Eye (tissue), 1 donor: Measurements from ENCODE around the gene TXN2.
"Not testable (repeated sequence)": the region's sequence is repeated elsewhere in the genome, so short reads cannot be mapped to it uniquely, and the experiment has no call there.

Source experiments
- DNase-seq: peaks from one replicate; pipeline ENCODE4 v3.0.0-alpha.2; 2015

Gene TXN2

DNA sequence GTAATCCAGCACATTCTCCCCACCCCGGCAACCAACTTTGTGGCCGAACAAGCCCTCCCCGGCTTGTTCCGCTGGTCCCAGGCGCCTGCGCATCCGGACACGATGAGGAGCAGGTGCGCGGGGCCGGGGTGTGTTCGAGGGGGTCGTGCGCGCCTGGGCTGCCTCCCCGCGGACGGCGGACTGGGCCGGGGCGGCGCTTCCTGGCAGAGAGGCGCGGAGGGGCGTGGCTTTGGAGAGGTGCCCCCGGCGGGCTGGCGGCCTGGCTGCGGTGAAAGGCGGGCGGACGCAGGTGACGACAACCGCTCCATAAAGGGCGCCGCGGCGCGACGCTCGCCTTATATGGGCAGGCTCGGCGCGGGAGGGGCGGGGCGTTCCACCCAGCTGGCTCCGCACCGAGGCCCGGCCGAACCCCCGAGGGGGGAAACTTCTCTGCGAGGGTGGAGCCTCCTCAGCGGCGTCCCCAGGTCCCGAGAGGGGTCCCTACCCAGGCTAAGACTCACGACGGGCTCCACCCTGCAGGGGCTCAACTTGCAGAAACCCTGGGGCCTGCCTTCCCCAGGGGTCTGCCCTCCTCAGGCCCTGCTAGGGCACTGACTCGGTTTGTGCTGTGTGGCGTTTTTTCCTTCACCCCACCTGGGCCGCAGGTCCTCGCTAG is 26.4 kb downstream of the TXN2 start:
- peak; percentile 92 for DNase-seq

DNA sequence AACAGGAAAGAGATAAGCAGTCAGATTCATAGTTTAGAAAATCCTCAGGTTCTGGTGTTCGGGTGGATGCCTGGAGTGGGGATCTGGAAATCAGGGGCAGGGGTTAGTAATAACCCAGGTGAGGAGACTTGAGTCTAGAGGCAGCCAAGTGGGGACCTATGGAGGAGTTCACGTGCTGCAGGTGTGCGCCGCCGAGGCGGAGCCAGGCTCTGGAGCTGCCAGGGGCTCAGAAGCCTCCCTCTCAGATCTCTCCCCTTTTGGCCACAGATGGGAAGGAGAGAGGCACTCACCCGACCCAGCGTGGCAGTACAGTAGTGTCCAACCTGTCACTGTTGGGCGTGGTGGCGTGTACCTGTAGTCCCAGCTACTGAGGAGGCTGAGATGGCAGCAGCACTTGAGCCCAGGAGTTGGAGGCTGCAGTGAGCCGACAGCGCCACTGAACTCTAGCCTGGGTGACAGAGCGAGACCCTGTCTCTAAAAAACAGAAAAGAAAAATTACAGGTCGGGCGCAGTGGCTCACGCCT is 27.5 kb downstream of the TXN2 start:
- DNase-seq = no peak

DNA sequence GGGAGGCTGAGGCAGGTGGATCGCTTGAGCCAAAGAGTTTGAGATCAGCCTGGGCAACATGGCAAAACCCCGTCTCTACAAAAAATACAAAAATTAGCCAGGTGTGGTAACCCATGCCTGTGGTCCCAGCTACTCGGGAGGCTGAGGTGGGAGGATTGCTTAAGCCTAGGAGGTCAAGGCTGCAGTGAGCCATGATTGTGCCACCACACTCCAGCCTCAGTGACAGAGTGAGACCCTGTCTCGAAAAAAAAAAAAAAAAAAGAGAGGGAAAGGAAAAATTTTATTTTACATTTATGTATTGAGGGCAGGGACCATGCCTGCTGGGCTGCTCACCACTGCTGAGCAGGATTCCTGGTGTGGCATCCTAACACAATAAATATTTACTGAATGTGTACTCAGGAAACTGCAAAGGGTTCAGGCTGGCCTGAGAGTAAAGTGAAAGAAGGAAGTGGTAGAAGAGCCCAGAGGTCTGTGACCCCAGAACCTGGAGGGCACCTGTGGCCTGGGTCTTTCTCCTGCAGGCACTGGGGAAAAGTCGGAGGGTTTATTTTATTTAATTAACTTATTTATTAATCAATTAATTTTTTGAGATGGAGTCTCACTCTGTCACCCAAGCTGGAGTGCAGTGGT is 28.3 kb downstream of the TXN2 start:
- not testable (repeated sequence) for DNase-seq

DNA sequence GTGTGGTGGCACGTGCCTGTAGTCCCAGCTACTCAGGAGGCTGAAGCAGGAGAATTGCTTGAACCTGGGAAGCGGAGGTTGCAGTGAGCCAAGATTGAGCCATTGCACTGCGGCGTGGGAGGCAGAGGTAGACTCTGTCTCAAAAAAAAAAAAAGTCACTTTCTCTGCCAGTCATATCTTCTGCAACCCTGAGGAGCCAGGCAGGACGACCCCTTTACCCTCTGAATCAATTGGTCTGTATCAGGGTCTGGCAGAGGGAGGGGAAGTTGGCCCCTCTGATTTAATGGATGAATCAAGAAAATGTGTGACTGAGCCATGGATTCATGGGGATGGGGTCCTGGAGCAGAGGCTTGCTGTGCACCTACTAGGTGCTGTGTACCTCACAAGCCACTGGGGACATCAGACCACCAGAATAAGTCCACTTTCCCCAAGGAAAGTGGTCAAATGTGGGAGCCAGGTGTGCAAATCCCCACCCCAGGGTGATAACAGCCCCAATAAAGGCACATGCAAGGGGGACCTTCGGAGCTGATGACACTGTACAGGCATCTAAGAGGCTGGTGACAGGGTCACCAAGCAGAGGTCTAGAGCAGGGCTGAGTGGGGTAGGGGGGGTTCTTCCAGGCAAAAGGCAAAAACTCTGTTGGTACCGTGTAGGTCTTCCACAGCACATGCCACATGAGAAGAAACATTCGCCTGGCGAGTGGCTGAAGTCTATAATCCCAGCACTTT is 29.0 kb downstream of the TXN2 start:
- DNase-seq = no peak

DNA sequence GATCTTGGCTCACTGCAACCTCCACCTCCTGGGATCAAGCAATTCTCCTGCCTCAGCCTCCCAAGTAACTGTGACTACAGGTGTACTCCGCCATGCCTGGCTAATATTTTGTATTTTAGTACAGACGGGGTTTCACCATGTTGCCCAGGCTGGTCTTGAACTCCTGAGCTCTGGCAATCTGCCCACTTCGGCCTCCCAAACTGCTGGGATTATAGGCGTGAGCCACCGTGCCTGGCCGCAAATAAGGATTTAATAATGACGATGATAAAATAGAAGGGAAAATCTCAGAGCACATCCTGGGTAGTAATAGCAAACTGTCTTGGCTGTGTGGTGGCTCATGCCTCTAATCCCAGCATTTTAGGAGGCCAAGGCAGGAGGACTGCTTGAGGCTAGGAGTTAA is 30.5 kb downstream of the TXN2 start:
- DNase-seq = not testable (repeated sequence)

DNA sequence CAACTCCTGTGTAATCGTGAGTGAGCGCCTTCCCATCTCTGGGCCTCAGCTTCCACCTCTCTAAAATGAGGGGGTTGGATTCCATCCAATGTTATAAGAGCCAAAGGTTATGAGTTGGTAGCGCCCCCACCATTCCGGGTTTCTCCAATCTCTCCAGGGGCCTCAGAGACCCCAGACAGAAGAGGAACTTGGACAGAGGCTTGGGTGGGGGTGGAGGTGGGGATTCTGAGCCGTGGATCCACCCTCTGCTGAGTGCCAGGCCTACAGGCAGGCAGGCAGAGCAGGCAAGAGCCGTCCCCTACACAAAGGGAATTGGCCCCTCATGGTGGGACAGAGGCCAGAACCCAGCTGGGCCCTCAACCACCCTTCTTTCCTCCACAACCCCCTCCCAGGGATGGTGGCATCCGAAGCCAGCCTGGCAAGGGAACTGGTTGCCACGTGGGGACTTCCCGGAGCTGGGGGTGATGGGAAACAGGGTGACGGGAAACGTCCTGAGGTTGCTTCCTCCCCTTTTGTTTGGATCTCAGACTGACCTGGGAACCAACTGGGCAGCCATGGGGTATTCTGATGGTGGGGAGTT is 31.8 kb downstream of the TXN2 start:
- no peak for DNase-seq

DNA sequence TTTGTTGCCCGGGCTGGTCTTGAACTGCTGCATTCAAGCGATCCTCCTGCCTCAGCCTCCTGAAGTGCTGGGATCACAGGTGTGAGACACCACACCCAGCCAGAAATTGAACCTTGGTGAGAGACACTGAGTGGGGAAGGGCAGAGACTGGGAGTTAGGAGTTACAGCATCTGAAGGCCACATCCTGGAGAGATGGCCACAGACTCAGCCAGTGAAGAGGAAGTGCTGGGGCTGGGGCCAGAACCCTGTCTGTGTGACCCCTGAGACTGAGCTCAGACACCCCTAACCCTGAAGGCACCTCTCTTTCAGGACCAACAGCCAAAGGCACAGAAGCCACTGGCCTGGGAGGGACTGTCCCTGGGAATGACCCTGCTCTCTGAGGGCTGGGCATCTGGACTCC is 33.8 kb downstream of the TXN2 start:
- no peak for DNase-seq

DNA sequence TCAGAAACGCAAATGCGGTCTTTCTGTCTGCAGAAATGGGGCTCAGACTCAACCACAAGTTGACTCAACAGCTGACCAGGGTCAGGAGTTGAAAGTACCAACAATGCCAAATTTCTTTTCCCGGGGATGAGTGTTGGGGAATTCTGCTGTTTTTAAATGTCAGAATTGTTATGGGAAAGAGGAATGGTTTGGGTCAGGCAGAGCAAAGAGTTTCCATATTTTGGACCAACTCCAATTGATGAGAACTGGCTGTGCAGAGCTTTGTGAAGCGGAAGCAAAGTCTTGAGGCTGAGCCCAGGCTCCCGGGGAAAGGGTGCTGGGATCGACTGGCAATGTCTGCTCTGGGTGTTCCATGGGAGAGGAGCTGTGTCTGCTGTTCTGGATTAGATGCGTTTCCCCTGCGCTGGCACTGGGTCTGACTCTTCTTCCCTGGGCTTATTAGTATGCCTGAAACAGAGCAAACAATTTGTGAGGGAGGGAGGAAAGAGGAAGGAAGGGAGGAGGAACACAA is 36.2 kb downstream of the TXN2 start:
- no peak for DNase-seq

DNA sequence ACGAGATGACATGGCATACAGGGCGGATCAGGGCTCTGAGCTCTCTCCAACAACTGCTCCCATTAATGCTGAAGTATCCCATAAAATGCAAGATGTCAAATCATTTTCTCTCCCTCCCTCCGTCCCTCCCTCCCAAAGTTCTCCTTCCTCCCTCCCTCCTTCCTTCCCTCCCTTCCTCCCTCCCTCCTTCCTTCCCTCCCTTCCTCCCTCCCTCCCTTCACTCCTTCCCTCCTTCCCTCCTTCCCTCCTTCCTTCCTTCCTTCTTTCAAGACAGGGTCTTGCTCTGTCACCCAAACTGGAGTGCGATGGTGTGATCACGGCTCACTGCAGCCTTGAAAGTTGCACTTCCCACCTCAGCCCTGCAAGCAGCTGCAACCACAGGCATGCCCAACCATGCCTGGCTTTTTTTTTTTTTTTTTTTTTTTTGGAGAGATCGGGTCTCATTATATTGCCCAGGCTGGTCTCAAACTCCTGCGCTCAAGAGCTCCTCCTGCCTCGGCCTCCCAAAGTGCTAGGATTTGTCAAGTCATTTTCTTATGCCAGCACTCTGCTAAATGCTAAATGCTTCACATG is 38.2 kb downstream of the TXN2 start:
- no peak for DNase-seq

DNA sequence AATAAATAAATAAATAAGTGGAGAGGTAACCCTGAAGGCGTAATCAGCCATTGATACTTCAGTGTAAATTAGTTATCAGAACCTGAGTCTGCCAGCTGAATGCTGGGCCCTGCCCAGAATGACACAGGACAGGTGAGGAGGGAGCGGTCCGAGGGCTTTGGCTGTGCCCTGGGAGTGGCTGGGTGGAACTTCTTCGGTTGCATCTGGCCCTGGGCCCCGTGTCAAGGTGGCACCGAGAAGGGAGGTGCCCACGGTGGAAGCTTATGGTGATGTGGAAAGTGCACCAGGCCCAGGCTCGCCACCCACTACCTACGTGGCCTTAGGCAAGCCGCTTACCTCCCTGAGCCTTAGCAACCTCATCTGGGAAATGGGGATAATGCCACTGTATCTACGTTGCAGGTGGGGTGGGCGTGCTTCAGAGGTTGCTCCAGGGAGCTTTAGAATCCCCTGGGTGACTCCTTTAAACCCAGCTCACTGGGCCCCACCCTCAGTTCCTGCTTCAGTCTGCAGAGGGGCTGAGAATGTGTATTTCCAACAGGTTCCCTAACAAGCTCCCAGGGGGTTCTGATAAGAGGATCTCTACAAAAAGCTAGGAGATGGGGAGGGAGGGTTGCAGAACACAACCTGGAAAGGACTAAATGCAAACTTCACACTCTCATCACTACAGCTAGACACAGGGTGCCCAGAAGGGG is 38.8 kb downstream of the TXN2 start:
- DNase-seq = no peak

DNA sequence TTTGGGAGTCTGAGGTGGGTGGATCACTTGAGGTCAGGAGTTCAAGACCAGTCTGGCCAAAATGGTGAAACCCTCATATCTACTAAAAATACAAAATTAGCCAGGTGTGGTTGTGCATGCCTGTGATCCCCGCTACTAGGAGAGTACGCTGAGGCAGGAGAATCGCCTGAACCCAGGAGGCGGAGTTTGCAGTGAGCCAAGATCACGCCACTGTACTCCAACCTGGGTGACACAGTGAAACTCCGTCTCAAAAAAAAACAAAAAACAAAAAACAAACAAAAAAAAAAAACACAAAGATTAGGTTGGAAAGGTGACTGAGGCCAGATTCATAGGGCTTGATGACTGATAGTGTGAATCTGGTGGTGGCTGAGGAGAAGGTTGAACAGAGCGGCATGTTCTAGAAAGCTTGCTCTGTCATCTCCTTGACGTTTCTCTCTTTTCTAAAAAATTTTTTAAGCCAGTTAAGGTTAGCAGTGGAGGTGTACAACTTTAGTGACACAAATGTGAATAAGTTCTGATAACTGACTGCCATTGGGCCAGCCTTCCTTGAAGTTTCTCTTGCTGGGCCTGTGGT is 40.9 kb downstream of the TXN2 start:
- DNase-seq = no peak

DNA sequence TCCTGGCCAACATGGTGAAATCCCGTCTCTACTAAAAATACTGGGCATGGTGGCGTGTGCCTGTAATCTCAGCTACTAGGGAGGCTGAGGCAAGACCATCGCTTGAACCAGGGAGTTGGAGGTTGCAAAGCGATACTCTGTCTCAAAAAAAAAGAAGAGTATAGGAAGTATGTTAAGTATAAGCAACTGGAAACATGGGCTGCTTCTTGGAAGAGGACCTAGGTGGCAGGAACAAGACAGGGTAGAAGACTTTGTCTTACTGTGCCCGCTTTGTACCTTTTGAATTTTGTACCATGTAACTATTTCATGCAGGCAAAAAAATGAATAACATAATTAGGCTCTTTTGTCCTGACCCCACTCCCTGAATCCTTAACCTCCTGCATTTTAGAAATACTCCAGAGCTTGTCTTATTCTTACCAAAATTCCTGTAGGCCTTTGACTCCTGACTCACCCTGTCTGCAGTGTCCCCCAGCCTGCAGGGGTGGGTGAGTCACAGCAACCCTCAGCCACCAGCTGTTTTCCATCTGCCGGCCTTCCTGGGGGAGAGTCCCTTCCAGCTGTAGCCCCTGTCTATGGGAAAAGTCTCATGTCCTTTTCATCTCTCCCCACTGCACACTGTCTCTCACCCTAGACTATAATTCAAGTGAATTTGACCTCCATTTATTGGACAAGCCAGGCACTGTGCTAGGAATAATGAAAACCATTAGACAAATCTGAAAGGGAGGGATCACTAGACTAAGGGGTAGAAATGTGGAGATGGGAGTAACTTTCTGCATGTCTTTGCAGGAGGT is 41.8 kb downstream of the TXN2 start:
- DNase-seq = no peak

DNA sequence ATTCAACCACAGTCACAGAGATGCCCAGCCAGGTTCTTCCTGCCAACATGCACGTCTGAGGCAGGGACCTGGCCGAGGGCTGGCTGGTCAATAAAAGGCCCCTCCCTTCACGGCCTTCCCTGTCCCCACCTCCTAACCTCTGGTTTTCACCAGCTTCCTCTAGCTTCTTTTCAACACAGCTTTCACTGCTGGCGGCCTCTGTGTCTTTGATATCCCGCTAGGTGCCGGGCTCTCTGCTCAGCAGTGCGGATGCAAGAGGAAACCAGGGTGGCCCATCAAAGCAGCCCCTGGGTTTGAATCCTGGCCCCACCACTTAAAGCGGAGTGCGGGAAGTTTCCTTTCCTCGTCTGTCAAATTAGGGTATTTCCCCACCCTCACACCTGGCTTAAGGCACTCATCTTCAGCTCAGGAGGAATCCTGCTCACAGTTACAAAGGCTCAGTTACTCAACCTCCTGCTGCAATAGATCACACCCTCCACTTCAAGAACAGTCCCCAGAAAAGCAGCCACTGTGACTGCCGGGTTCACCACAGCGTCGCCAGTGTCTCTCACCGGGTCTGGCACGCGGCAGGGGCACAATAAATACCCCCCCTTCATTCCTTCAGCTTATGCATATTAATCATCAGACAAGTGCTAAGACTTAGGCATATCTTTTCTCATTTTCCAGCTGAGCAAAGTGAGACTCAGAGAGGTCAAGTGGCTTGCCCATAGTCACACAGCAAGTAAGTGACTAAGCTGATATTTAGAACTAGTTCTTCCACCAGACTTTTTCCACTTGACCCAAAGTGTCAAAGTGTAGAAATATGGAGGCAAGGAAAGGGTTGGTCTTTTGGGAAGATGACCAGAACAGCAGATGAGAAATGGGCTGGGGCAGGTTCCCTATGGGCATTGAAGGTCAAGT is 45.7 kb downstream of the TXN2 start:
- DNase-seq = no peak

DNA sequence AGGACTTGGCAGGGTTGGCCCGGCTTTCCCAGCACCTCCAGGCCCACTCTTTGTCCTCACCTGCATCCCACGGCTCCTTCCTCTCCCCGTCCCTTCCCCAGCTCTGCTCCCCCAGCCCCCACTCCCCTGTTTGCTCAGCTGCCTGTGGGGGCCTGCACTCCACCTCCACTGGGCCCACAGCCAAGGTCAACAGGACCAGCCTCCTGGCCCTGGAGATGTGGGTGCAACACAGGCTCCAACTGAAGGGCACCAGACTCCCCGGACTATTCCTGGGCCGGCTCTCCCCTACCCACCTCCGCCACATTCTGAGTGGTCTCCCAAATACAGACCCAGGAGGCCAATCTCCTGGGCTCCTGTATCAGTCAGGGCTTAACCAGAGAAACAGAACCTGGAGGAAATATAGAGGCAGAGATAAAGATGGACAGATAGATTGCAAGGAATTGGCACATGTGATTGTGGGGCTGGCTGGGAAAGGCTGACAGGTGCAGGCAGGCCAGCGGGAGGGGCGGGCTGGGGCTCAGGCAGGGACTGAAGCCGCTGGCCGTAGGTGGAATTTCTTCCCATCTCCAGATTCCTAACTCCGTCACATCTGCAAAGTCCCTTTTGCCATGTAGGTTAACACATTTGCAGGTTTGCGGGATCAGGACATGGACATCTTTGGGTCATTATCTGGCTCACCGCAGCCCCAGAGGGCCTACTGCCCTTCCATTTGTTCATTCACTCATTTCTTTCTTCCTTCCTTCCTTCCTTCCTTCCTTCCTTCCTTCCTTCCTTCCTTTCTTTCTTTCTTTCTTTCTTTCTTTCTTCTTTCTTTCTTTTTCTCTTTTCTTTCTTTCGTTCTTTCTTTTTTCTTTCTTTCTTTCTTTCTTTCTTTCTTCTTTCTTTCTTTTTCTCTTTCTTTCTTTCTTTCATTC is 47.9 kb downstream of the TXN2 start:
- DNase-seq = no peak

DNA sequence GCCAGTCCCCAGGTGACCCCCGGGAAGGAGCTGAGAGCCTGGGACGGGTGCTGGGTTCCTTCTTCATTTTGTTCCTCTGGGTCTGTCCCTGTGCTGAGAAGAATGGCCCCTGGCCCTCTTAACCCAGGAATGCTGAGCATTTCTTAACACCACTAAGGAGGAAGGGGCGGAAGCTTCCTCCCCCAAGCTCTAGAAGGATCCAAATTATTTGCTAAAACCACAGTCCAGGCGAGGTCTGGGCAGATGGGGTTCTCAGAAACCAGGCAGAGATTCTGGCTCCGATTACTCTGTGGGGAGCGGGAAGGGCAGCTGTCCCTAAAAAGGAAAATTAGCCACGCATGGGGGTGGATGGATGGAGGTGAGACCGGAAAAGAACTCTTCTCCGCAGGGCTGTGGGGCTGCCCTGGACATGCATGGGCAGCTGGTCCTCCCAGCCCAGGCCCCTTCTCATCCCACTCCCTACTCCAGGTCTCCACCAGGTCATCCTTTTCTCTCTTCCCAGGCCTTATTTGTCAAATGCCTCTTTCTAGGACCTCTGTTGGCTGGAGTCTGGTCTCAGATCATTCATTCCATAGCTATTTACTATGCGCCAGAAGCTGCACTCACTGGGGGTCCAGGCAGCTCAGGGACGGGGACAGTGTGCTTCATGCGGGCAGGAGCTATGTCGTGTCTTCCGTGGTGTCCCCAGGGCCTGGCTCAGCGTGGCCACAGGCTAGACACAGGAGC is 48.7 kb downstream of the TXN2 start:
- DNase-seq = no peak

DNA sequence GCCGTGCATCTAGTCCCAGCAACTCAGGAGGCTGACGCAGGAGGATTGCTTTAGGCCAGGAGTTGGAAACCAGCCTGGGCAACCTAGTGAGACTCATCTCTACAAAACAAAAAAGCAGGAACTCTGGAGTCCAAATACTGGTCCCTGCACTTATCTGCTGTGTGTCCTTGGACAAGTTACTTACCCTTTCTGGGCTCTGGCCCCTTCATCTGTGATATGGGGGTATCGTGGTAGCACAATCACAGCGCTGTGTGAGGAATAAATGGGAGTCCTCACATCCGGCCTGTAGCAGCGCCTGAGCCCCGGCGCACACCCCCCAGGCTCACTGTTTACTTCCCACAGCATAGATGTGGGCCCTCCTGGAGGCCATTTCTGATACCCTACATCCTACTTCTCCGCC is 49.5 kb downstream of the TXN2 start:
- DNase-seq = no peak

DNA sequence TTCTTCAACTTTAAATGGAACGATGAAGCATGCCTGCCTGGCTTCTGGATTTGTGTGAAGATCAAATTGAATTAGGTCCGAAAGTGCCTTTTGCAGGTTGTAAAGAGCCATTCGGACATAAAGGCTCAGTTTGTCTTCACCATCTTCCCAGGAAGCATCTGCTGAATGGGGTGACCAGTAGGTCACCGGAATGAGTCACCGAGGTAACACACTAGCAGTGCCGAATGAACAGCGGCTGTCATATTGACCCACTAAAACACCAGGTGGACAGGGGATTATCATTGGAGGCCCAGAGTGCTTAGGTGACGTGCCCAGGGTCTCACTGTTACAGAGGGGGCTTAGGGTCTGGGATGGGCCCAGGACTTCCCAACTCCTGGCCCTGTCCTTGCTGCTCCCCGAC is 50.6 kb downstream of the TXN2 start:
- DNase-seq = no peak

DNA sequence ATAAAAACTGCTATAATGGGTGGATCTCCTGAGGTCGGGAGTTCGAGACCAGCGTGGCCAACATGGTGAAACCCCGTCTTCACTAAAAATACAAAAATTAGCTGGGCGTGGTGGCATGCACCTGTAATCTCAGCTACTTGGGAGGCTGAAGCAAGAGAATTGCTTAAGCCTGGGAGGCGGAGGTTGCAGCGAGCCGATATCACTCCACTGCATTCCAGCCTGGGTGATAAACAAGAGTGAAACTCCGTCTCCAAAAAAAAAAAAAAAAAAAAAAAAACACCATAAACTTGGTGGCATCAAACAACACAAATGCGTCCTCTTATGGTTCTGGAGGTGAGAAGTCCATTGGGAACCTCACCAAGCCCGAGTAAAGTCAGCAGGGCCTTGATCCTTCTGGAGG is 53.5 kb downstream of the TXN2 start:
- not testable (repeated sequence) for DNase-seq
